ENCODE results near the gene ORC6.
A peak's percentile ranks its signal among the peaks of the same experiment; 100 is the strongest.

Gene ORC6

GRCh38 chr16:46701615-46702014, 12.2 kb downstream of the ORC6 start:
- no peak for DNase-seq

DNA sequence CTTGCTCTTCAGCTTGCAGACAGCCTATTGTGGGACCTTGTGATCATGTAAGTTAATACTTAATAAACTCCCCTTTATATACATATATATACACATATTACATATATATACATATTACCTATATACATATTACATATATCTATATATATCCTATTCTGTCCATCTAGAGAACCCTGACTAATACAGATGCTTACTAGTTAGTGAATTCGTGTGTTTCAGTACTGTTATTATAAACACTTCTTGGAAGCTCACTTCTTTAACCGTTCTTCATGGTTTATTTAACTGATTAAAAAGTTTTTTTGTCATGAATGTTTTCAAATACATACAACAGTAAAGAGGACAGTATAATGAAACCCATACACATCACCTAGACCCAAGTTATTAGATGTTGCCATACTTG, 12.6 kb downstream of the ORC6 start:
- peak; percentile 30 for DNase-seq

- DNase-seq: no peak
Measured at GRCh38 chr16:46706642-46707041, 17.2 kb downstream of the ORC6 start.

DNA sequence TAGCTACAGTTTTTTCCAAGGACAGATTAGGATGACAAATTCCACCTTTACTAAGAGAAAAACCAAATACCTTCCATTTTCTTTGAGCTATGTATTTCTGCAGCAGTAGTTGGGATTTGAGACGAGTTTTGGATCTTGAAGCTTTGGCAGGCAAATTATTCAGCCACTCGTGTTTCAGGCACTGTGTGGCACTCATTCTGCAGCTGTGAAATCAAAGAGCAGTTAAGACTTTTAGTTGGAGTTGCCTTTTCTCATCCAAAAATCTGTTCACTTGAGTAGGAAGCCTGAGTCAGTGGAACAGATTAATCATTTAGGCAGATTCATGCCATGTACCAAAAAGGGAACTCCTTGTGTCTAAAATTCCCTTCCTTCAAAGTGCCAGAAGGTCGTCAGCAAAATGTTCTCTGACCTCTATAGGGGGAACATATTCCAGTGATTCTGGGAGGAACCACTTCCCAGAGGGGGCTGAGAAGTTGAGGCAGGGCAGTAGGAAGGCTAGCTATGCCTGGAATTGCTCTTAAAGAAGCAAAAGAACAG, 20.1 kb downstream of the ORC6 start:
- DNase-seq: no peak

DNA sequence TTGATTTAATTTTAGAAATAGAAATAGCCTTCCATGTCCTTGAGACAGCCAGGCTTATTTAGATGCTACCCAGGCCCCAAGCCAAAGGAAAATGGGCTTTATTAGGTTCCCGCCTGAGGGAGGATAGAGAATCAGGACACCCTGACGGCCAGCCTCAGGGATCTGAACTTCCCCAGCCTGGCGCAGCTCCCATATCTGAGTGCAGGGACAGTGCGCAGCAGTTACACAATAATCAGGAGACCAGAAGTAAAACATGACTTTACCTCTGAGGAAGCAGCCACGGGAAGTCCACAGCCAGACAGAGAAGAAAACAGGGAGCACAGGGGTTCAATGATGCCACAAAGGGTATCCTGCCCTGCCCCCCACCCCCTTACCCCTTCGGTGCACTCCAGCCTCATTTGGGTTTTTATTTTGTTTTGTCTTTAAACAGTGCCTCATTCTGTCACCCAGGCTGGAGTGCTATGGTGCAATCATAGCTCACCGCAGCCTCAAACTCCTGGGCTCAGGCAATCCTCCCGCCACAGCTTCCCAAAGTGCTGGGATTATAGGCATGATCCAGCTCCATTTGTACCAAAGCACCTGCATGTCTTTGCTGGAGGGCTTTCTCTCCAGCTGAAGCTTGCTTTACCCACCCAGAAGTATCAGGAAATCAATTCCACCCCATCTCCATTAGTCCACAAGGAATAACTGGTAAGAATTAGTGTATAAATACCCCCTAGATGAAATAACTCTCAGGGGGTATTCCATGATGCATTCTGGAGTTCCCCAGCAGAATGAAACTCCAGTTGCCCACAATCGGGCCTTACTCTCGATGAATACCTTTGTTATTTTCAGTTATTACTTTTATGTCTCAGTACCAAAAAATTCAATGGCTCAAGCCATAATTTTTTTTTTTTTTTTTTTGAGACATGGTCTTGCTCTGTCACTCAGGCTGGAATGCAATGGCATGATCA, 21.9 kb downstream of the ORC6 start:
- no peak for DNase-seq

GRCh38 chr16:46712911-46713310, 23.5 kb downstream of the ORC6 start:
- DNase-seq: no peak

GRCh38 chr16:46713634-46714033, 24.2 kb downstream of the ORC6 start:
- DNase-seq: no peak

- DNase-seq: no peak
Measured at GRCh38 chr16:46714797-46715591, 25.5 kb downstream of the ORC6 start.

GRCh38 chr16:46715769-46716305, 26.4 kb downstream of the ORC6 start:
- DNase-seq: no peak

GRCh38 chr16:46717692-46718091, 28.2 kb downstream of the ORC6 start:
- DNase-seq: no peak

DNA sequence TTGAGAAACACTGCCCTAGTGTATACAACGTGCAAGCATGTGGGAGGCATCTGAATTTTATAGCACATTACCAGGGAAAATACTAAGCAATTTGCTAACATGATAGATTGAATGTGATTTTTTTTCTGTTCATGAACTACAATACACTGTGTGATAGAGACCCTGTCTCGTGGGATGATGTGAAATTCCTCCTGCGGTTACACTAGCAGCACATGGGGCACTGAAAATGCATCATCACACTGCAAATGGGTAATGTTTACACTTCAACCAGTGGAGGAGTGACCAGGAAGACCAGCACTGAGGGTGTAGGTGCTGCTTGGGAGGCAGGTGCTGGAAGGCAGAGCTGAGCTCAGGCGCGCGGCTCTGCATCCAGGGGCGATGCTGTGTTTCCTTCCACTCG, 28.8 kb downstream of the ORC6 start:
- DNase-seq: no peak

DNA sequence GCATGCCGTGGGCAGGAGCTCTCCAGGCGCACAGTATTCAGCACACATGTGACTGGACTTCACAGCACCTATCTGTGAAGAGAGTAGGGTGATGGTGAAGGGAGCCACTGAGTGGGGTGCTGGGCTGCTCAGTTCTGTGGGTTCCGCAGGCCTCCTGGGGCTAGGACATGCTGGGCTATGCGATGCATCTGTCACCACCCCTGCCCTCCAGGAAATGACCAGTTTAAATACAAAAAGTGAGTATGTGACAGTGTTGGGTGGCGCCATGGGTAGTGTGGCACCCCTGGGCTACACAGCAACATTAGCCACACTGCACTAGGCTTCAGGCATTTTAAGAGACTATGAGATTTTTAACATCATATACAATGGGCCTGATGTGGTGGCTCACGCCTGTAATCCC, 30.1 kb downstream of the ORC6 start:
- DNase-seq: no peak

GRCh38 chr16:46720619-46721018, 31.2 kb downstream of the ORC6 start:
- DNase-seq: no peak

GRCh38 chr16:46721885-46722284, 32.4 kb downstream of the ORC6 start:
- no peak for DNase-seq

DNA sequence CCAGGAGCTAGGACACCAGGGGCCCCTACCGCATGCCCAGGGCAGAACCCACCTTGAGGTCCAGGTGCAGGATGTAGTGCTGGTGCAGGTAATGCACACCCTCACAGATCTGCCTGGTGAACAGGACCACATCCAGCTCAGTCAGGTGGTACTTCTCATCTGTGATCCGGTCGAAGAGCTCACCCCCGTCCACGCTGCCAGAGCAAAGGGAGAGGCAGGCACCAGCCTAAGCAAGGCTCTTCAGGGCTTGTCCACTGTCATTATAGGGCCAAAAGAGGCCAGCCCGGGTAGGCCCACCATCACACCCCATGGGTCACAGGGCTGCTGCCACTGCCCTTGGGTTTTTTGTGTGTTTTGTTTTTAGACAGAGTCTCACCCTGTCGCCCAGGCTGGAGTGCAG, 37.7 kb downstream of the ORC6 start:
- no peak for DNase-seq

GRCh38 chr16:46727630-46728029, 38.2 kb downstream of the ORC6 start:
- DNase-seq: no peak

- no peak for DNase-seq
Measured at GRCh38 chr16:46728806-46729205, 39.3 kb downstream of the ORC6 start.

DNA sequence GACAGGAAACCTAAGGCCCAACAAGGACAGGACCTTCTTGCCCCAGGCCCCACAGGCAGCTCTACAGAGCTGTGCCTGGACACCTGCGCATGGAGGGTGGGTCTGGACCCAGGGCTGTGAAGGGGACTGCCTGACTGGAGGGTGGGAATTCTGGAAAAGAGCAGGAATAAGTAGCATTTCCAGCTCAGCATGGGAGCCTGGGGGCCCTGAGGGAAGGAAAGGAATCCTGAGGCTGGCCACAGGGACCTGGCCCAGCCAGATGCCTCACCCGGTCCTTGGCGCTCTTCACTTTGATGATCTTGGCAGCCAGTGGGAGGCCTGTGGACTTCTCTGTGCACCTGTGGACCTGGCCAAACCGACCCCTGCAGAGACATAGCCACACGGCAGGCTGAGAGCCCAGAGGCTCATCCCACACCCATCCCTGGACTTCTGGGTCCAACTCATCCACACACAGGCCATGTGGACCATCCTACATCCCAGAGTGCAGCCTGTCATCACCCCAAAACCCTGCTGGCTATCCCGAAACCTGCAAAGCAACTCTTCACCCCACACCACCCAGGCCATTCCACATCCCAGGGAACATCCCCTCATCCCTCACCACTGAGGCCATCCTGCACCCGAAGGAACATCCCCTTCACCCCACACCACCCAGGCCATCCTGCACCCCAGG, 40.0 kb downstream of the ORC6 start:
- no peak for DNase-seq

DNA sequence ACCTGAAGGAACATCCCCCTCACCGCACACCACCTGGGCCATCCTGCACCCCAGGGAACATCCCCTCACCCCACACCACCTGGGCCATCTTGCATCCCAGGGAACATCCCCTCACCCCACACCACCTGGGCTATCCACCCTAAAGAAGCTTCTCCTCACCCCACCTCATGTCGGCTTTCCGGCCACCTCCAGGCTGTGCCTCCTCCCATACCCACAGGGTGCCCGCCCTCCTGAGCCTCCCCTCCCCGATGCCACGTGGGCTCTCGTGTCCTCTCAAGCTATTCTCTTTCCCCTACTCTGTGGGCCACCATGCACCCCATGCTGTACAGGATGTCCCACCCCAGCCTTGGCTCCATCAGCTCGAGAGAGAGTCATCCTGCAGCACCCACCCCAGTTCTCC, 40.7 kb downstream of the ORC6 start:
- no peak for DNase-seq

DNA sequence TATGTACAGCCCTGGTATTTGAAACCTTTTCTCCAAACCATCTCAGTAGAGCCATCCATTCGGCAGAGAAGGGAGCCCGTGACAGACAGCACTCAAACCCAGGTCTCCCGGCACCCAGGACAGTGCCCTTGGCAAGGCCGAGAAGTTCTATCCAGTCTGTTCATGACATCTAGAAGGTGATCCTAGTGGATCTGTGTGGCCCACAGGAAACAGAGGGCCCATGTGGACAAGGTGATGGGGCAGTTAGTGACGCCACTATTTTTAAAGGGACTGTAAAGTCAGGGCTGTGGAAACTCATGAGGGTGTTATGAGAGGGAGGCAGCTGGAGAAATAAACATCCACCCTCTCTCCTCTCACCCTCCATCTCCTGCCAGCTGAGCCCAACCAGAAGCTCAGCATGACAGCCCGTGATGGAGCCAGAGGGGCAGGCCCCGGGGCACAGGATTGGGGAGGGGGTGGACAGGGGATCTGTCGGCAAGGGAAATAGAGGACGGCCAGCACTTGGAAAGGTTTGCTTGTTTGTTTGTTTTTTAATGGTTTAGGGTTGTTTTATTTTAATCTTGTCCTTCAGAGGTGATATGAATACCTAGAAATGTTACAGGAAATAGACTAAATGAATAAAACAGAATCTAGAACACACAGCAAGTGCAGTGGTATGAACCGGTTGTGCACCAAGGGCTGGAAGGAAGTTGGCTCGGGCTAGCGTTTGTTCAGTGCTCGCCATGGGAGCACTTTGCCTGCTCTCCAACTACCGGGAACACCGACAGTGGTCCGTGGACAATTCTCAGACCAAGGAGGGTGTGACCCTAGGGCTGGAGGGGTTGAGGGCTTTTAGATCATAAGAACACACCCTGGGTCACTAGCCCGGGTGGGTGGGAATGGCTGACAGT, 41.6 kb downstream of the ORC6 start:
- no peak for DNase-seq

- no peak for DNase-seq
Measured at GRCh38 chr16:46731691-46732555, 42.5 kb downstream of the ORC6 start.
